H9 (cell line): ENCODE data around the gene HSPB2. TPM values are rescaled to one million over a fixed set of nuclear protein-coding genes. Genes with fewer than 3 reads are reported as not detected.
A peak's percentile ranks its signal among the peaks of the same experiment; 100 is the strongest.

Experiments used
- DNase-seq: peaks from one replicate; pipeline ENCODE4 v3.0.0-alpha.2; 2017
- H2AFZ ChIP-seq: one replicate; pipeline ENCODE4 v1.6.1; 2013; ENCODE audit warnings: mild to moderate bottlenecking, low read length, control low read depth, moderate library complexity
- H2AK5ac ChIP-seq: 2 replicates; pipeline ENCODE4 v1.6.1; 2013; ENCODE audit warnings: low read length, control low read depth, mixed read lengths; ENCODE audit not compliant: insufficient read length
- H2BK120ac ChIP-seq: one replicate; pipeline ENCODE4 v1.6.1; 2013; ENCODE audit warnings: low read depth, mild to moderate bottlenecking, low read length, control low read depth, inconsistent platforms; ENCODE audit not compliant: poor library complexity, severe bottlenecking
- H2BK12ac ChIP-seq: 2 replicates; pipeline ENCODE4 v1.6.1; 2013; ENCODE audit warnings: low read length, control low read depth, mixed read lengths, low read depth; ENCODE audit not compliant: insufficient read length
- H2BK15ac ChIP-seq: 2 replicates; pipeline ENCODE4 v1.6.1; 2013; ENCODE audit warnings: low read depth, low read length, control low read depth
- H2BK20ac ChIP-seq: one replicate; pipeline ENCODE4 v1.6.1; 2013; ENCODE audit warnings: low read depth, mild to moderate bottlenecking, low read length, control low read depth, inconsistent platforms; ENCODE audit not compliant: poor library complexity, severe bottlenecking
- H2BK5ac ChIP-seq: 2 replicates; pipeline ENCODE4 v1.6.1; 2013; ENCODE audit warnings: low read length, control low read depth, mixed read lengths; ENCODE audit not compliant: insufficient read length
- H3K14ac ChIP-seq: 2 replicates; pipeline ENCODE4 v1.6.1; 2013; ENCODE audit warnings: low read length, control low read depth; ENCODE audit not compliant: insufficient read depth
- H3K18ac ChIP-seq: 2 replicates; pipeline ENCODE4 v1.6.1; 2013; ENCODE audit warnings: low read depth, mild to moderate bottlenecking, mixed read lengths, low read length, control low read depth; ENCODE audit not compliant: insufficient read length
- H3K23ac ChIP-seq: 2 replicates; pipeline ENCODE4 v1.6.1; 2013; ENCODE audit warnings: low read length, control low read depth, mixed read lengths, low read depth; ENCODE audit not compliant: insufficient read length
- H3K23me2 ChIP-seq: 2 replicates; pipeline ENCODE4 v1.6.1; 2013; ENCODE audit warnings: low read depth, mild to moderate bottlenecking, mixed read lengths, low read length, control low read depth; ENCODE audit not compliant: insufficient read length, poor library complexity, severe bottlenecking
- H3K27ac ChIP-seq: 2 replicates; pipeline ENCODE4 v1.5.1; 2013; ENCODE audit warnings: low read length, control low read depth, mixed read lengths, low read depth; ENCODE audit not compliant: insufficient read length
- H3K27me3 ChIP-seq: 2 replicates; pipeline ENCODE4 v1.6.1; 2013; ENCODE audit warnings: low read length, control low read depth, inconsistent platforms; ENCODE audit not compliant: insufficient read depth
- H3K4ac ChIP-seq: 2 replicates; pipeline ENCODE4 v1.6.1; 2013; ENCODE audit warnings: low read depth, mild to moderate bottlenecking, control low read depth, inconsistent platforms, low read length, moderate library complexity
- H3K4me1 ChIP-seq: 2 replicates; pipeline ENCODE4 v1.6.1; 2013; ENCODE audit warnings: low read length, control low read depth, inconsistent platforms; ENCODE audit not compliant: insufficient read depth
- H3K4me2 ChIP-seq: 2 replicates; pipeline ENCODE4 v1.6.1; 2013; ENCODE audit warnings: low read length, control low read depth, mixed read lengths; ENCODE audit not compliant: insufficient read length, insufficient read depth
- H3K56ac ChIP-seq: 2 replicates; pipeline ENCODE4 v1.6.1; 2013; ENCODE audit warnings: low read depth, mild to moderate bottlenecking, mixed read lengths, low read length, control low read depth; ENCODE audit not compliant: insufficient read length
- H3K79me1 ChIP-seq: 2 replicates; pipeline ENCODE4 v1.6.1; 2013; ENCODE audit warnings: low read depth, mild to moderate bottlenecking, moderate library complexity, low read length, control low read depth, inconsistent platforms; ENCODE audit not compliant: insufficient read depth, poor library complexity, severe bottlenecking
- H3K79me2 ChIP-seq: 2 replicates; pipeline ENCODE4 v1.6.1; 2013; ENCODE audit warnings: low read length, control low read depth, inconsistent platforms; ENCODE audit not compliant: insufficient read depth
- H3K9ac ChIP-seq: 2 replicates; pipeline ENCODE4 v1.6.1; 2013; ENCODE audit warnings: low read length, control low read depth, mixed read lengths; ENCODE audit not compliant: insufficient read length; ENCODE audit errors: extremely low read depth
- H3K9me3 ChIP-seq: one replicate; pipeline ENCODE4 v1.6.1; 2013; ENCODE audit warnings: low read depth, low read length, inconsistent platforms; ENCODE audit not compliant: control insufficient read depth
- H3T11ph ChIP-seq: one replicate; pipeline ENCODE4 v1.6.1; 2013; ENCODE audit warnings: mild to moderate bottlenecking, low read length, control low read depth, inconsistent platforms
- H4K20me1 ChIP-seq: one replicate; pipeline ENCODE4 v1.6.1; 2013; ENCODE audit not compliant: control insufficient read depth, insufficient read length, insufficient read depth
- H4K5ac ChIP-seq: 2 replicates; pipeline ENCODE4 v1.6.1; 2013; ENCODE audit warnings: low read depth, mild to moderate bottlenecking, mixed read lengths, low read length, control low read depth; ENCODE audit not compliant: insufficient read length
- H4K8ac ChIP-seq: replicated peaks from 2 replicates; pipeline ENCODE4 v1.6.1; 2013; ENCODE audit warnings: low read length, control low read depth, mixed read lengths, low read depth; ENCODE audit not compliant: insufficient read length
- H4K91ac ChIP-seq: 2 replicates; pipeline ENCODE4 v1.6.1; 2013; ENCODE audit warnings: low read depth, mild to moderate bottlenecking, moderate library complexity, mixed read lengths, low read length, control low read depth; ENCODE audit not compliant: insufficient read length
- H3K27ac Mint-ChIP-seq, 3 experiments: 2 replicates in 2 of 3; 3 replicates in 1 of 3; pipeline ENCODE4 v1.8.0; 2020 to 2021; ENCODE audit warnings: mixed read lengths in 3 of 3, mild to moderate bottlenecking in 1 of 3, moderate library complexity in 1 of 3
- H3K27me3 Mint-ChIP-seq: 2 replicates; pipeline ENCODE4 v1.8.0; 2021; ENCODE audit warnings: low read depth, mild to moderate bottlenecking, moderate library complexity, mixed read lengths
- H3K36me3 Mint-ChIP-seq, 3 experiments: 2 replicates in 2 of 3; 3 replicates in 1 of 3; pipeline ENCODE4 v1.8.0; 2020 to 2021; ENCODE audit warnings: low read depth in 3 of 3, mixed read lengths in 3 of 3; ENCODE audit not compliant: insufficient read depth in 1 of 3
- H3K4me1 Mint-ChIP-seq, 2 experiments: 2 replicates each; pipeline ENCODE4 v1.8.0; 2020; ENCODE audit warnings: mixed read lengths in 2 of 2
- H3K4me3 Mint-ChIP-seq, 2 experiments: 2 replicates in 1 of 2; 3 replicates in 1 of 2; pipeline ENCODE4 v1.8.0; 2020 to 2021; ENCODE audit warnings: mild to moderate bottlenecking in 2 of 2, mixed read lengths in 2 of 2, moderate library complexity in 1 of 2
- H3K9me3 Mint-ChIP-seq, 2 experiments: 2 replicates in 1 of 2; 3 replicates in 1 of 2; pipeline ENCODE4 v1.8.0; 2020; ENCODE audit warnings: mild to moderate bottlenecking in 2 of 2, mixed read lengths in 2 of 2, moderate library complexity in 1 of 2
- CTCF ChIP-seq: fragments of 200-600 bp; sonication (generic); conservative IDR thresholded peaks from 3 replicates; pipeline ENCODE4 v1.8.0; 2021; ENCODE audit warnings: antibody characterized with exemption, mild to moderate bottlenecking
- WGBS: extraction: QIAGEN DNeasy Blood & Tissue Kit; methylation state at CpG from one replicate; pipeline ENCODE4 v1.1.7; 2013; ENCODE audit warnings: missing lambda C conversion rate, low lambda C conversion rate, mixed read lengths; ENCODE audit not compliant: insufficient read length; ENCODE audit errors: extremely low coverage; 5-methylcytosine and 5-hydroxymethylcytosine counted together
- total RNA-seq: library from RNA; stranded (reverse); gene quantifications from 2 replicates; pipeline ENCODE4 v1.2.1, GENCODE V29; 2021

The HSPB2 gene
- total RNA-seq, 1 experiment from 2014 or later: 0.22 TPM

- H2BK5ac ChIP-seq: no peak within 1 kb of the TSS
- peak within 1 kb of the TSS; percentile 32; the same call in 1 of the 2 replicates for H3K14ac ChIP-seq
- H3K79me1 ChIP-seq: no peaks in the 10 kb centered on the region
- H4K5ac ChIP-seq: no peak within 1 kb of the TSS
- H4K20me1 ChIP-seq: no peaks in the 10 kb centered on the region
- H3K9ac ChIP-seq: peak within 1 kb of the TSS; percentile 9
- H2BK120ac ChIP-seq: no peak within 1 kb of the TSS
- Mint-ChIP-seq H3K27ac (peak within 1 kb of the TSS in 2 of 3 experiments; percentile 78 to 89; a peak in 4 of 7 replicates), H3K9me3 (no peaks in the 10 kb centered on the region), H3K4me3 (peak within 1 kb of the TSS; percentile 58 to 62; a peak in 4 of 5 replicates), H3K36me3 (no peaks in the 10 kb centered on the region), H3K27me3 (no peaks in the 10 kb centered on the region), H3K4me1 (peaks cover 25 to 30% of the 10 kb centered on the region in 2 experiments)
- H3K23me2 ChIP-seq: no peaks in the 10 kb centered on the region
- peak within 1 kb of the TSS; percentile 32 for H2AFZ ChIP-seq
- peak within 1 kb of the TSS; percentile 51 for H2BK12ac ChIP-seq
- no peak within 1 kb of the TSS for H2AK5ac ChIP-seq
- TF ChIP-seq CTCF: peak; percentile 41; the same call in 2 of the 3 replicates
- H3K27ac ChIP-seq: no peak within 1 kb of the TSS
- H3T11ph ChIP-seq: no peak within 1 kb of the TSS
- no peaks in the 10 kb centered on the region for H3K4me1 ChIP-seq
- peak; percentile 94 for DNase-seq
- H3K27me3 ChIP-seq: no peaks in the 10 kb centered on the region
- no peak within 1 kb of the TSS for H2BK15ac ChIP-seq
- H3K4me2 ChIP-seq: peak within 1 kb of the TSS; percentile 28
- no peak within 1 kb of the TSS for H3K4ac ChIP-seq
- H3K56ac ChIP-seq: no peak within 1 kb of the TSS
- no peaks in the 10 kb centered on the region for H3K79me2 ChIP-seq
- no peak within 1 kb of the TSS for H2BK20ac ChIP-seq
- H3K9me3 ChIP-seq: no peaks in the 10 kb centered on the region
- WGBS: no CpG with 5 or more reads among the region's 19 CpGs
- H4K8ac ChIP-seq: no peak within 1 kb of the TSS
- peak within 1 kb of the TSS; percentile 50 for H3K18ac ChIP-seq
- H4K91ac ChIP-seq: no peak within 1 kb of the TSS
- H3K23ac ChIP-seq: no peak within 1 kb of the TSS
Observed at GRCh38 chr11:111918390-111919256, 6.1 kb downstream of the HSPB2 start, which contains the start of gene C11orf52. Gene C11orf52 (plus strand): TSS chr11:111918913. CDS start chr11:111918973, 60 bp downstream.
